Body of pancreas (tissue), 4 donors: ENCODE measurements around the gene DAB2.

ENCODE experiments used
- POLR2A ChIP-seq, 3 donors: fragments of 450-650 bp; IDR thresholded peaks; one replicate each; pipeline ENCODE4 v1.6.1; 2016; ENCODE audit warnings: antibody characterized with exemption in 3 of 3, mild to moderate bottlenecking in 2 of 3
- TF ChIP-seq, protein P1 (sequence below), 7 experiments: fragments of 450-650 bp in 4 of 7; fragments of 200-600 bp in 3 of 7; sonication (generic) in 3 of 7; IDR thresholded peaks; one replicate each; pipeline ENCODE4 v1.5.1; 2016 to 2019; ENCODE audit warnings: antibody characterized with exemption in 7 of 7

- TF ChIP-seq POLR2A (IDR thresholded peaks at IDR 0.05) = no peak
- TF ChIP-seq, protein P1, sequence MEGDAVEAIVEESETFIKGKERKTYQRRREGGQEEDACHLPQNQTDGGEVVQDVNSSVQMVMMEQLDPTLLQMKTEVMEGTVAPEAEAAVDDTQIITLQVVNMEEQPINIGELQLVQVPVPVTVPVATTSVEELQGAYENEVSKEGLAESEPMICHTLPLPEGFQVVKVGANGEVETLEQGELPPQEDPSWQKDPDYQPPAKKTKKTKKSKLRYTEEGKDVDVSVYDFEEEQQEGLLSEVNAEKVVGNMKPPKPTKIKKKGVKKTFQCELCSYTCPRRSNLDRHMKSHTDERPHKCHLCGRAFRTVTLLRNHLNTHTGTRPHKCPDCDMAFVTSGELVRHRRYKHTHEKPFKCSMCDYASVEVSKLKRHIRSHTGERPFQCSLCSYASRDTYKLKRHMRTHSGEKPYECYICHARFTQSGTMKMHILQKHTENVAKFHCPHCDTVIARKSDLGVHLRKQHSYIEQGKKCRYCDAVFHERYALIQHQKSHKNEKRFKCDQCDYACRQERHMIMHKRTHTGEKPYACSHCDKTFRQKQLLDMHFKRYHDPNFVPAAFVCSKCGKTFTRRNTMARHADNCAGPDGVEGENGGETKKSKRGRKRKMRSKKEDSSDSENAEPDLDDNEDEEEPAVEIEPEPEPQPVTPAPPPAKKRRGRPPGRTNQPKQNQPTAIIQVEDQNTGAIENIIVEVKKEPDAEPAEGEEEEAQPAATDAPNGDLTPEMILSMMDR (IDR thresholded peaks at IDR 0.05) = no peak
These were observed 96.0 kb downstream of the DAB2 start for GRCh38 chr5:39328731-39329130.
